PC-3 (cell line): ENCODE results near the gene CD300C. TPM values are rescaled to one million over a fixed set of nuclear protein-coding genes. Genes with fewer than 3 reads are reported as not detected.

Source experiments
- ATAC-seq: fragments of 200-7000 bp; cut with Tn5 transposase; 2 replicates; pipeline ENCODE4 v1.9.1; 2020; ENCODE audit warnings: mild to moderate bottlenecking, moderate library complexity
- BruUV-seq: library from RNA; stranded (reverse); fragments of 400-500 nt; replicated peaks from 2 replicates; lab custom pipeline; 2021; lab: Mats Ljungman, UMichigan
- CTCF ChIA-PET: fragments of 300-600 bp; sonication (Branson Sonifier 250); formaldehyde crosslinking; loops from one replicate; lab custom pipeline; 2022; ENCODE audit warnings: antibody characterized with exemption; lab: Charles Lee
- POLR2A ChIA-PET: fragments of 300-600 bp; sonication (Branson Sonifier 250); formaldehyde crosslinking; loops from one replicate; lab custom pipeline; 2022; ENCODE audit warnings: antibody characterized with exemption; ENCODE audit not compliant: unreplicated experiment; lab: Charles Lee
- DNase-seq: peaks from one replicate; pipeline ENCODE4 v3.0.0-alpha.2; 2015
- H2AFZ ChIP-seq: fragments of 300-600 bp; sonication (generic); 2 replicates; pipeline ENCODE4 v1.6.0; 2016; ENCODE audit warnings: antibody characterized with exemption, low read length
- H3F3A ChIP-seq: fragments of 300-600 bp; sonication (generic); one replicate; pipeline ENCODE4 v1.6.0; 2017; ENCODE audit warnings: antibody characterized with exemption, low read length, control low read depth, mild to moderate bottlenecking; ENCODE audit not compliant: unreplicated experiment
- H3K27ac ChIP-seq: fragments of 300-600 bp; sonication (generic); 2 replicates; pipeline ENCODE4 v1.5.1; 2016; ENCODE audit warnings: mild to moderate bottlenecking, low read length
- H3K27me3 ChIP-seq: fragments of 300-600 bp; sonication (generic); 2 replicates; pipeline ENCODE4 v1.6.1; 2016; ENCODE audit warnings: low read length, mixed read lengths
- H3K36me3 ChIP-seq: fragments of 300-600 bp; sonication (generic); 2 replicates; pipeline ENCODE4 v1.6.1; 2016; ENCODE audit warnings: low read depth, mixed run types, low read length, mixed read lengths
- H3K4me1 ChIP-seq: fragments of 300-600 bp; sonication (generic); 2 replicates; pipeline ENCODE4 v1.5.1; 2016; ENCODE audit warnings: low read length; ENCODE audit not compliant: insufficient read depth
- H3K4me2 ChIP-seq: fragments of 300-600 bp; sonication (generic); 2 replicates; pipeline ENCODE4 v1.6.0; 2016; ENCODE audit warnings: low read length
- H3K4me3 ChIP-seq: fragments of 300-600 bp; sonication (generic); 2 replicates; pipeline ENCODE4 v1.5.1; 2016; ENCODE audit warnings: mild to moderate bottlenecking, low read length, mixed read lengths
- H3K79me2 ChIP-seq: fragments of 300-600 bp; sonication (generic); 2 replicates; pipeline ENCODE4 v1.6.1; 2017; ENCODE audit warnings: low read length, mixed read lengths
- H3K9ac ChIP-seq: fragments of 300-600 bp; sonication (generic); 2 replicates; pipeline ENCODE4 v1.6.0; 2016; ENCODE audit warnings: mild to moderate bottlenecking, low read length
- H3K9me2 ChIP-seq: fragments of 300-600 bp; sonication (generic); replicated peaks from 2 replicates; pipeline ENCODE4 v1.6.1; 2016; ENCODE audit warnings: mixed run types, low read length, mixed read lengths
- H3K9me3 ChIP-seq: fragments of 300-600 bp; sonication (generic); 2 replicates; pipeline ENCODE4 v1.6.1; 2016; ENCODE audit warnings: low read length, mixed read lengths
- H4K20me1 ChIP-seq: fragments of 300-600 bp; sonication (generic); 2 replicates; pipeline ENCODE4 v1.6.1; 2016; ENCODE audit warnings: low read length, mixed read lengths
- EZH2 ChIP-seq: fragments of 300-600 bp; sonication (generic); IDR thresholded peaks from one replicate; pipeline ENCODE4 v1.6.1; 2017; ENCODE audit warnings: antibody characterized with exemption, mild to moderate bottlenecking, low read length; ENCODE audit not compliant: unreplicated experiment
- EZH2phosphoT487 ChIP-seq: fragments of 300-600 bp; sonication (generic); IDR thresholded peaks from 2 replicates; pipeline ENCODE4 v1.6.1; 2018; ENCODE audit warnings: mild to moderate bottlenecking, antibody characterized with exemption, low read length, borderline replicate concordance
- intact Hi-C: fragments of 100-400 bp; cut with micrococcal nuclease; formaldehyde crosslinking; loops from 2 replicates; pipeline ENCODE4 v1.9.0; 2023
- total RNA-seq: library from RNA; depleted of rRNA; stranded (reverse); fragments of >200 nt; gene quantifications from 2 replicates; pipeline ENCODE4 v1.2.3, GENCODE V29; 2014
- TF ChIP-seq, protein P1 (sequence below): fragments of 300-600 bp; sonication (generic); conservative IDR thresholded peaks from 2 replicates; pipeline ENCODE4 v1.5.1; 2017; ENCODE audit warnings: antibody characterized with exemption, low read depth, mild to moderate bottlenecking, low read length

The CD300C gene
- total RNA-seq, 1 experiment from 2014 or later, result not detected

DNA sequence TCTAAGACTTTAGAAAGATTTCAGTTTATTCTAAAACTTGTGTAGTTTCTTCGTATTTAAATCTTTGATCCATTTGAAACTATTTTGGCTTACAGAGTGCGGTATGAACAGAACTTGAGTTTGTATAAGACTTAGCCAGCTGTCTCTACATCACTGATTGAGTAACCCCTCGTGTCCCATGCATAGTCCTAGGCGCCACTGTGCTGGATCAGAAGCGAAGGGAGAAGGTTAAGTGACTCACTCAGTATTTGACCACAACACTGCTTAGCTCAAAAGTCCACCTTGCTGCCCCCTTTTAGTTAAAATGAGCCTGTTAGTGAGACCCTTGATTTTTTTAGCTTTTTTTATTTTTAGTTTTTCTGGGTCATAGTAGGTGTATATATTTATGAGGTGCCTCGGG is 43.1 kb downstream of the CD300C start:
- no peak overlapping the region for H3K27ac ChIP-seq
- H3K9ac ChIP-seq, result no peak overlapping the region
- no peaks in the 10 kb centered on the region for H3K9me2 ChIP-seq
- DNase-seq (no peak), ATAC-seq (no peak)
- H3K9me3 ChIP-seq, result no peaks in the 10 kb centered on the region
- CTCF ChIA-PET, result no interaction called here
- H3K4me3 ChIP-seq, result no peak overlapping the region
- BruUV-seq, result no TSS peak
- H4K20me1 ChIP-seq, result no peaks in the 10 kb centered on the region
- H3K4me2 ChIP-seq, result no peak overlapping the region
- no peaks in the 10 kb centered on the region for H3K79me2 ChIP-seq
- no peaks in the 10 kb centered on the region for H3K36me3 ChIP-seq
- H3K27me3 ChIP-seq, result peaks cover 34% of the 10 kb centered on the region
- no peak overlapping the region for H2AFZ ChIP-seq
- TF ChIP-seq, protein P1, sequence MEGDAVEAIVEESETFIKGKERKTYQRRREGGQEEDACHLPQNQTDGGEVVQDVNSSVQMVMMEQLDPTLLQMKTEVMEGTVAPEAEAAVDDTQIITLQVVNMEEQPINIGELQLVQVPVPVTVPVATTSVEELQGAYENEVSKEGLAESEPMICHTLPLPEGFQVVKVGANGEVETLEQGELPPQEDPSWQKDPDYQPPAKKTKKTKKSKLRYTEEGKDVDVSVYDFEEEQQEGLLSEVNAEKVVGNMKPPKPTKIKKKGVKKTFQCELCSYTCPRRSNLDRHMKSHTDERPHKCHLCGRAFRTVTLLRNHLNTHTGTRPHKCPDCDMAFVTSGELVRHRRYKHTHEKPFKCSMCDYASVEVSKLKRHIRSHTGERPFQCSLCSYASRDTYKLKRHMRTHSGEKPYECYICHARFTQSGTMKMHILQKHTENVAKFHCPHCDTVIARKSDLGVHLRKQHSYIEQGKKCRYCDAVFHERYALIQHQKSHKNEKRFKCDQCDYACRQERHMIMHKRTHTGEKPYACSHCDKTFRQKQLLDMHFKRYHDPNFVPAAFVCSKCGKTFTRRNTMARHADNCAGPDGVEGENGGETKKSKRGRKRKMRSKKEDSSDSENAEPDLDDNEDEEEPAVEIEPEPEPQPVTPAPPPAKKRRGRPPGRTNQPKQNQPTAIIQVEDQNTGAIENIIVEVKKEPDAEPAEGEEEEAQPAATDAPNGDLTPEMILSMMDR, result no peak
- TF ChIP-seq EZH2phosphoT487 (no peak), EZH2 (no peak)
- POLR2A ChIA-PET, result interaction anchor here (0.6 kb wide), 1 partner anchor 22 kb away, joined by 3 read pairs; no protein-coding TSS in a partner anchor
- no peaks in the 10 kb centered on the region for H3F3A ChIP-seq
- intact Hi-C loops, result no loop called here
- H3K4me1 ChIP-seq, result no peaks in the 10 kb centered on the region

DNA sequence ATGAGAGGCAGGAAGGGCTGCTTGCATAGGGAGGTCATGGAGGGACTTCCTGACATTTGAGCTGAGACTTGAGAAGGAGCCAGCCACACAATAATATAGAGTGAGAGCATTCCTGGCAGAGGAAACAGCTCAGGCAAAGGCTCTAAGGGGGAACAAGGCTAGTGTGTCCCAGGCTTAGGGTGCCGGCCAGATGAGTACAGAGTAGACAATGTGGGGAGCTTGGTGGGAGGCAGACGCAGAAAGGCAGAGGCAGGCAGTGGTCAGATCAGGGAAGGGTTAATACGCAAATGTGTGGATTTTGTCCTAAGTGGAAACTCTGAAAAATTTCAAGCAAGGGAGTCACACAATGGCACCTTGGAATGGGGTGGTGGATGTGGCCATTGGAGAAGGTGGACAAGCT is 45.9 kb downstream of the CD300C start:
- Histone ChIP-seq H3K9me2 (no peaks in the 10 kb centered on the region), H3K27me3 (peaks cover 24% of the 10 kb centered on the region), H3K4me3 (no peak overlapping the region), H3K36me3 (no peaks in the 10 kb centered on the region), H3K27ac (no peak overlapping the region), H4K20me1 (no peaks in the 10 kb centered on the region), H3K9me3 (no peaks in the 10 kb centered on the region), H2AFZ (no peak overlapping the region), H3K79me2 (no peaks in the 10 kb centered on the region), H3K9ac (no peak overlapping the region), H3F3A (no peaks in the 10 kb centered on the region), H3K4me1 (no peaks in the 10 kb centered on the region), H3K4me2 (no peak overlapping the region)
- POLR2A ChIA-PET, result no interaction called here
- no peak for TF ChIP-seq EZH2
- no peak for TF ChIP-seq EZH2phosphoT487
- TF ChIP-seq, protein P1, result no peak
- CTCF ChIA-PET, result interaction anchor here (0.5 kb wide), 1 partner anchor 195 kb away, joined by 16 read pairs; no protein-coding TSS in a partner anchor
- no peak for ATAC-seq
- BruUV-seq, result no TSS peak
- no peak for DNase-seq
- intact Hi-C loops, result no loop called here

DNA sequence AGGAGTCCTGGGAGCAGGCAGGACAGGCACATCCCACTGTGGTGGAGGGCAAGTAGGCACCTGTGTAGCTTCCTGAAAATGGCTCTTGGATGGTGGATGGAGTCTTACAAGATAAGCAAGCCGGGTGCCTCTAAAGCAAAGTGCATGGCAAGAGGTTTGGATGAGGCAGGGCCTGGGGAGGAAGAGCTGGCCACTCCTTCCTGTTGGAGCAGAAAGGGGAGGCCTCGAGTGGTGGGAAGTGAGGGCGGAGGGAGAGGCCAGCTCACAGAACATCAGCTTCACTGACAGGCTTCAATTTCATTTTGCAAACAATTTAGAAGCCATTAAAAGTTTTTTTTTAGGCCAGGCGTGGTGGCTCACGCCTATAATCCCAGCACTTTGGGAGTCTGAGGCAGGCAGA is 48.4 kb downstream of the CD300C start:
- Histone ChIP-seq H3F3A (no peaks in the 10 kb centered on the region), H3K36me3 (no peaks in the 10 kb centered on the region), H3K4me2 (no peak overlapping the region), H3K27ac (no peak overlapping the region), H3K79me2 (no peaks in the 10 kb centered on the region), H3K27me3 (peaks cover 5% of the 10 kb centered on the region), H2AFZ (no peak overlapping the region), H3K4me3 (no peak overlapping the region), H3K9ac (no peak overlapping the region), H3K9me3 (no peaks in the 10 kb centered on the region), H3K4me1 (no peaks in the 10 kb centered on the region), H3K9me2 (no peaks in the 10 kb centered on the region), H4K20me1 (no peaks in the 10 kb centered on the region)
- intact Hi-C loops, result no loop called here
- ATAC-seq (no peak), DNase-seq (no peak)
- no TSS peak for BruUV-seq
- ChIA-PET CTCF (no interaction called here), POLR2A (interaction anchor here (0.6 kb wide), 1 partner anchor 140 kb away, joined by 6 read pairs; no protein-coding TSS in a partner anchor)
- TF ChIP-seq EZH2 (no peak), EZH2phosphoT487 (no peak)
- TF ChIP-seq, protein P1, result no peak
